ENCODE results near the gene WDTC1.

DNA sequence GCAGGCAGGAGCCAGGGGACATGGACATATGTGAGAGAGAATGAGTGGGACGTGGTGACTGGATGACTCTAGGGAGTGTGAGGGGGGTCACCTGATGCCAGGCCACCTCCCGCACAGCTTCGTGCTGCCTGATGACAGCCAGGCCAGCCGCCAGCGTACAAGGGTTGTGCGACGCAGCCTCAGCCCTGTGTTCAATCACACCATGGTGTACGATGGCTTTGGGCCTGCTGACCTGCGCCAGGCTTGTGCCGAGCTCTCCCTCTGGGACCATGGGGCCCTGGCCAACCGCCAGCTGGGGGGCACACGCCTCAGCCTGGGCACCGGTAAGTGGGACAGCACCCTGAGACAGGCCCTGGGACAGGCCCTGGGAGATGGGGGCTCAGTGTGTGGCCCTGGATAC lies 118.7 kb downstream of the WDTC1 start:
- TF ChIP-seq, protein P1, sequence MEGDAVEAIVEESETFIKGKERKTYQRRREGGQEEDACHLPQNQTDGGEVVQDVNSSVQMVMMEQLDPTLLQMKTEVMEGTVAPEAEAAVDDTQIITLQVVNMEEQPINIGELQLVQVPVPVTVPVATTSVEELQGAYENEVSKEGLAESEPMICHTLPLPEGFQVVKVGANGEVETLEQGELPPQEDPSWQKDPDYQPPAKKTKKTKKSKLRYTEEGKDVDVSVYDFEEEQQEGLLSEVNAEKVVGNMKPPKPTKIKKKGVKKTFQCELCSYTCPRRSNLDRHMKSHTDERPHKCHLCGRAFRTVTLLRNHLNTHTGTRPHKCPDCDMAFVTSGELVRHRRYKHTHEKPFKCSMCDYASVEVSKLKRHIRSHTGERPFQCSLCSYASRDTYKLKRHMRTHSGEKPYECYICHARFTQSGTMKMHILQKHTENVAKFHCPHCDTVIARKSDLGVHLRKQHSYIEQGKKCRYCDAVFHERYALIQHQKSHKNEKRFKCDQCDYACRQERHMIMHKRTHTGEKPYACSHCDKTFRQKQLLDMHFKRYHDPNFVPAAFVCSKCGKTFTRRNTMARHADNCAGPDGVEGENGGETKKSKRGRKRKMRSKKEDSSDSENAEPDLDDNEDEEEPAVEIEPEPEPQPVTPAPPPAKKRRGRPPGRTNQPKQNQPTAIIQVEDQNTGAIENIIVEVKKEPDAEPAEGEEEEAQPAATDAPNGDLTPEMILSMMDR (IDR thresholded peaks at IDR 0.05; ENCODE audit: insufficient read depth, low read depth, low read length) = no peak
- no peak for TF ChIP-seq EZH2 (IDR thresholded peaks at IDR 0.05; ENCODE audit: insufficient read depth, low read length)
